ENCODE data around the gene GRHL3. TPM values are rescaled to one million over a fixed set of nuclear protein-coding genes. Genes with fewer than 3 reads are reported as not detected.

The GRHL3 gene
- total and polyA plus RNA-seq, 11 donors, result 0.03 to 0.61 TPM; not detected in 9

GRCh38 chr1:24293392-24294227 is 25.5 kb upstream of the GRHL3 start:
- intact Hi-C loops (cut with DNase I), result loop anchor here in 1 of 10 donors (10.0 kb wide), 1 partner anchor 91 kb away; no protein-coding TSS in a partner anchor
- H3K27ac ChIP-seq, result peak overlapping the region in 1 of 12 donors; percentile 77

GRCh38 chr1:24294228-24294672 is 24.9 kb upstream of the GRHL3 start:
- no peaks in the 10 kb centered on the region for H3K9me3 ChIP-seq
- peaks cover 0 to 22% (median 4%) of the 10 kb centered on the region in 12 donors for H3K4me1 ChIP-seq
- H3K36me3 ChIP-seq, result no peaks in the 10 kb centered on the region
- no peaks in the 10 kb centered on the region for H3K27me3 ChIP-seq
- WGBS, 4 donors, result 79 to 86% (median 85%) methylated on average over 8 to 9 of the region's 9 CpGs
- H3K4me3 ChIP-seq, result no peak overlapping the region
- intact Hi-C loops (cut with DNase I), result loop anchor here in 1 of 10 donors (10.0 kb wide), 1 partner anchor 91 kb away; no protein-coding TSS in a partner anchor
- TF ChIP-seq POLR2A (IDR thresholded peaks at IDR 0.05) (no peak), CTCF (IDR thresholded peaks at IDR 0.05) (no peak)
- H3K27ac ChIP-seq, result peak overlapping the region in 1 of 12 donors; percentile 77
- DNase-seq, result no peak
- no peak for ATAC-seq

More at GRCh38 chr1:24293392-24294227, 25.5 kb upstream of the GRHL3 start:
- no peak for ATAC-seq
- H3K36me3 ChIP-seq, result no peaks in the 10 kb centered on the region
- H3K4me3 ChIP-seq, result no peak overlapping the region
- no peaks in the 10 kb centered on the region for H3K9me3 ChIP-seq
- peaks cover 0 to 28% (median 4%) of the 10 kb centered on the region in 12 donors for H3K4me1 ChIP-seq
- no peak for DNase-seq
- no peak for TF ChIP-seq POLR2A (IDR thresholded peaks at IDR 0.05)
- no peak for TF ChIP-seq CTCF (IDR thresholded peaks at IDR 0.05)
- H3K27me3 ChIP-seq, result no peaks in the 10 kb centered on the region
- 88 to 93% (median 90%) methylated on average over 16 of the region's 16 CpGs for WGBS, 4 donors

DNA sequence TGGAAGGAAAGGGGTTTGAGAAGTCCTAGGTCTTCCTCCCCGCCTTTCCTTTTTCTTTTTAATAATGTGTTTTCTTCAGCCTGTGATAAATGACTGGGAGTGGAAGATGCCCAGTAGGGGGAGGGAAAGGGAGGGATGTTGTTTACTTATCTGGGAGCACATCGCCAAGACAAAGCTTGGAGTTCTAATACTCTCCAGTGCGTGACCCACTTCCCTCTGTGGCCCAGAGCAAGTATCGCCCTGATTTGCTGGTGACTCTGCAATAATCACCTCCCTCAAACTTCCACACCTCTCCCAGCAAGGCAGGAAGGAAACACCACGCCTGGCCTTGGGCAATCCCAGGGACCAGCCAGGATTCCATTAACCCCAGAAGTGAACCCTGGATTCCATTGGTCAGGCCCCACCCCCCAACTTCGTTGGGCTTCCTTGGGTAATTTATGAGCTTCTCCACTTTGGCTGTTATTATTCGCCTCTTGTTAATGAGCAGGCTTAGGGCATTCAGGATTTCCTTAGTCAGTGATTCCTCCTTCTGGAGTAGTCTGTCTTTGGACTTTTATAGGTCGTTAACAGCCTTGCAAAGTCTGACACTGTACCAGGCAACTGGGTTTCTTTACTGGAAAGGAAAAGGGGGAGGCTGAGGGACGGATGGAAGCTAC is 24.3 kb upstream of the GRHL3 start:
- Histone ChIP-seq H3K36me3 (no peaks in the 10 kb centered on the region), H3K4me1 (peaks cover 0 to 16% (median under 1%) of the 10 kb centered on the region in 12 donors), H3K27ac (peak overlapping the region in 1 of 12 donors; percentile 77), H3K27me3 (no peaks in the 10 kb centered on the region), H3K4me3 (no peak overlapping the region), H3K9me3 (no peaks in the 10 kb centered on the region)
- ATAC-seq, result peak in 3 of 4 donors; percentile 37 to 75 (median 52)
- WGBS, 4 donors, result 61 to 69% (median 64%) methylated on average over 9 of the region's 9 CpGs
- intact Hi-C loops (cut with DNase I), result loop anchor here in 1 of 10 donors (10.0 kb wide), 1 partner anchor 90 kb away; no protein-coding TSS in a partner anchor
- peak in 3 of 5 donors; percentile 22 to 36 (median 29) for DNase-seq
- TF ChIP-seq POLR2A (IDR thresholded peaks at IDR 0.05), result no peak
- peak in 1 of 12 donors; percentile 4 for TF ChIP-seq CTCF (IDR thresholded peaks at IDR 0.05)

DNA sequence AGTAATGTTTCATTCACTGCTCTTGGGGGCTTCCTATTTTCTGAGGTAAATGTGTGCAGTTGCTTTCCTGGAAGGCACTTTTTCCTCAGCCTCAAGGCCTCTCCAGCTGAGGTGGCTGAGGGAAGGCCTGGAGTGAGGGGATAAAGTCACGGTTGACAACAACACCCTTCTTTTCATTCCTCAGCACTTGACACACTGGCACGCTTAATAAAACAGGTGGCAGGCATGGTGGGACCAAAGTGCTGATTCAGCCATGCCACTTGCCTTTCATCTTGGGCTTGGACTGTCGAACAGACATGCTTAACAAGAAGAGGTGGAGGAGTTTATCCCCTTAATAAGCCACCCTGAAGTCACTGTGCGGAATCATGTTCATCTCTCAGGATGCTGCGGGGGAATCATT is 23.6 kb upstream of the GRHL3 start:
- Histone ChIP-seq H3K36me3 (no peaks in the 10 kb centered on the region), H3K9me3 (no peaks in the 10 kb centered on the region), H3K27ac (peak overlapping the region in 1 of 12 donors; percentile 77), H3K4me1 (peaks cover 0 to 9% (median 0%) of the 10 kb centered on the region in 12 donors), H3K4me3 (no peak overlapping the region), H3K27me3 (no peaks in the 10 kb centered on the region)
- no peak for TF ChIP-seq POLR2A (IDR thresholded peaks at IDR 0.05)
- TF ChIP-seq CTCF (IDR thresholded peaks at IDR 0.05), result no peak
- intact Hi-C loops (cut with DNase I), result loop anchor here in 1 of 10 donors (10.0 kb wide), 1 partner anchor 89 kb away; no protein-coding TSS in a partner anchor
- DNase-seq (no peak), ATAC-seq (no peak)
- 93 to 97% (median 95%) methylated on average over 5 of the region's 5 CpGs for WGBS, 4 donors
